GM12873 (cell line): ENCODE measurements around the gene HERPUD1.

Experiments used
- TF ChIP-seq, protein P1 (sequence below): IDR thresholded peaks from 2 replicates; pipeline ENCODE4 v1.5.1; 2012; ENCODE audit warnings: low read depth, mild to moderate bottlenecking, moderate library complexity, low read length, control low read depth; ENCODE audit not compliant: insufficient read depth; ENCODE audit errors: missing control alignments

The HERPUD1 gene

DNA sequence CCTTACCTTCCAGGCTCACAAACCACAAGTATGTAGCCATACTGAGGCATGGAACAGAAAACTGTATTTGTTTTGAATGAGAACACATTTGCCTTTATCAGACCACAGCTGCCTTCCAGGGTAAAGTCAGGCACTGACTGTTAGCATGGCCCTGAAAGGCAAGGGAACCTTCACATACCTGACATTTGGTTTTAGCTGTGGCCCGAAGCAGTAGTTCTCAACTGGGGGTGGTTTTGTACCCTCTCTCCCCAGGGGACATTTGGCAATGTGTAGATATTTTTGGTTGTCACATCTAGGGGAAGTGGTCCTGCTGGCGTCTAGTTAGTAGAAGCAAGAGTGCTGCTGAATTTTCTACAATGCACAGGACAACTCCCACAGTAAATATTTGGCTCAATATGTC lies 9.2 kb downstream of the HERPUD1 start:
- TF ChIP-seq, protein P1, sequence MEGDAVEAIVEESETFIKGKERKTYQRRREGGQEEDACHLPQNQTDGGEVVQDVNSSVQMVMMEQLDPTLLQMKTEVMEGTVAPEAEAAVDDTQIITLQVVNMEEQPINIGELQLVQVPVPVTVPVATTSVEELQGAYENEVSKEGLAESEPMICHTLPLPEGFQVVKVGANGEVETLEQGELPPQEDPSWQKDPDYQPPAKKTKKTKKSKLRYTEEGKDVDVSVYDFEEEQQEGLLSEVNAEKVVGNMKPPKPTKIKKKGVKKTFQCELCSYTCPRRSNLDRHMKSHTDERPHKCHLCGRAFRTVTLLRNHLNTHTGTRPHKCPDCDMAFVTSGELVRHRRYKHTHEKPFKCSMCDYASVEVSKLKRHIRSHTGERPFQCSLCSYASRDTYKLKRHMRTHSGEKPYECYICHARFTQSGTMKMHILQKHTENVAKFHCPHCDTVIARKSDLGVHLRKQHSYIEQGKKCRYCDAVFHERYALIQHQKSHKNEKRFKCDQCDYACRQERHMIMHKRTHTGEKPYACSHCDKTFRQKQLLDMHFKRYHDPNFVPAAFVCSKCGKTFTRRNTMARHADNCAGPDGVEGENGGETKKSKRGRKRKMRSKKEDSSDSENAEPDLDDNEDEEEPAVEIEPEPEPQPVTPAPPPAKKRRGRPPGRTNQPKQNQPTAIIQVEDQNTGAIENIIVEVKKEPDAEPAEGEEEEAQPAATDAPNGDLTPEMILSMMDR, result no peak

DNA sequence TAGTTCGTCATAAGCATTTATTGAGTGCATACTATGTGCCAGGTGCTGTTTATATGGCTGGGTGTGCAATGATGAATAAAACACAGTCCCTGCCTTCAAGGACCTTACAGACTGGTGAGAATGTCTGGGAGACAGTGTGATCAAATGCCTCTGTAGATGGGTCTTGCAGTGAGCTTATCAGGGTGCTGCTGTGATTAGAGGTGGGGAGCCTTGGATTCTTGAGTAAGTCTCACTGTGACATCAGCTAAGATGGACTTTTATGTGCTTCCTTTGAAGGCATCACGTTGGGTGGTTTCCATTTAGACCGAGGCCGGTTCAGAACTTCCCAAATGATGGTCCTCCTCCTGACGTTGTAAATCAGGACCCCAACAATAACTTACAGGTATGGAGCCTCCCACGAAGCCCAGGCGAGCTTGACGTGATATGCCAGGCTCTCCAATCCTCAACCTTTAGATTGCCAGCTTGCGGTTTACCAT lies 10.0 kb downstream of the HERPUD1 start:
- TF ChIP-seq, protein P1, result no peak

DNA sequence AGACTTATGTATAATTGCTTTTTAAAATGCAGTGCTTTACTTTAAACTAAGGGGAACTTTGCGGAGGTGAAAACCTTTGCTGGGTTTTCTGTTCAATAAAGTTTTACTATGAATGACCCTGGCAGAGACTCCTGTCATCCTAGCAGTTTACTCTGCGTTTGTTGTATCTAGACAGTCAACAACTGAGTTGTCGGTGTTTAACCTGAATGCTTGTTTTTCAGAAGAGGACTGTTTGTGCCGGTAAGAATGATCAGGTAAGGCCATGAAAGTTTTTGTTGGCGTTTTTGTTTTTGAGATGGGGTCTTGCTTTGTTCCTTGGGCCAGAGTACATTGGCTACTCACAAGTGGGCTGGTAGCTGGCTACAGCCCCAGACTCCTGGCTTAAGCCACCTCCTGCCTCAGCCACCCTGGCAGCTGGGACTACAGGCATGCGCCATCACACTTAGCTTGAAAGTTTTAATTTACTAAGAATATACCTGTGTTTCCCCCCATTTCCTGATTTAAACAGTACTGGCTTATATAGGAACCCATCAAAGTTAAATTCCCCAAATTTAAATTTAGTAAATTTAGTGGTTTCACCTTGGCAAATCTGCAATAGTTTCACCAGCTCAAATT lies 11.9 kb downstream of the HERPUD1 start:
- TF ChIP-seq, protein P1, result no peak

DNA sequence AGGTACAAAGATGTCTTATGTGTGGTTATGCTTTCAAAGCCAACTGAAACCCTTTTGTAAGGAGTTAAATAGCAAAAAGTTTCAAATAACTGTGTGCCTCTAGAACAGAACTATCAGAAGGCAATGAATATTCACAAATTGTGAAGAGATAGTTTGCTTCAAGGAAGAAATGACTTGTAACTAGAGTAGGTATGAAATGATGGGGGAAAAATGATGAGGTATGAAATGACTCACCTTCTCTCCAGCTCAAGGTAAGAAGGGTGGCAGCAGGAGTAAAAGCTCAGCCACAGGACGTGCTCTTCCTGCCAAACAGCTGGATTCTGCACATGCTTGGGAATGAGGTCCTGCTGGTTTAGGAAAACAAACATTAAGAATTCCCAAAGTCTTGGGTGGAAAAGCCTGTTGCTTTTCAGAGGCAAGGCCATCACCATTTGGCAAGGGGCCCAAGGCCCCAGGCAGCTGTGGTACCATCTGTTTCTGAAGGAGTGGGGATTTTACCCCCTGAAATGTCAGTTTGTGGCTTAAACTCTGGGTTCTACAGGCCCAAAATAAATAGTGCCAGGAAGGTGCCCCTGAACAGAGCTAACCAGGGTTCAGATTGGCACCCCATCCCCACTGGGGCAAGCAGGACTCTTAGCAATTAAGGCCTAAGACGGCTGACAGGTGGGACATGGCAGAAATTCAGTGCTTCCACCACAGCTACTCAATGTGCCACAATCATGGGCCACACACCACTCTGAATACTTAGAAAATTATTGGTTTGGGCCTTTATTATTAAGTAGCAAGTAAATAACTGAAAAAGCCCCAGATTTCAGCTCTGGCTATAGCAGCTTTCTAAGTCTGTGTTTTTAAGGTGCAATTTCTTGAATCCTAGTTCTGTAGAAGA lies 13.3 kb downstream of the HERPUD1 start:
- TF ChIP-seq, protein P1, result no peak

DNA sequence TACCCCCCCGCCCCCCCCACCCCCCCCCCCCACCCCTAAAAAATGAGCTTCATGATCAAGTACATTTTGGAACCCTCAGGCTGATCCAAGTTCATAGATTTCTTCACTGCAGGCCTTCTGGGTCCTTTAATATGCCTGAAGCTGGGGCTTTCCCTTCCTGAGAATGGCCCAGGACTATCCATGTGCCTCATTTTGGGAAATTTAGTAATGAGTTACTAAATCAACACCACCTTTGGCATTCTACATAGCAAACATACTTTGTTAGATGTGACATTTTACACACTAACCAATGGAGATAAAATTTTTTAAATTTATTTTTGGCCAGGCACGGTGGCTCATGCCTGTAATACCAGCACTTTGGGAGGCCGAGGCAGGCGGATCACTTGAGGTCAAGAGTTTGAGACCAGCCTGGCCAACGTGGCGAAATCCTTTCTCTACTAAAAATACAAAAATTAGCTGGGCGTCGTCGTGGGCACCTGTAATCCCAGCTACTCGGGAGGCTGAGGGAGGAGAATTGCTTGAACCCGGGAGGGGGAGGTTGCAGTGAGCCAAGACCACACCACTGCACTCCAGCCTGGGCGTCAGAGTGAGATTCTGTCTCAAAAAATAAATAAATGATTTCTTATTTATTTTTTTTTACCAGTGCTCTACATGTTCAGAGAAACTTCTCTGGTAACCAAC lies 14.0 kb downstream of the HERPUD1 start:
- TF ChIP-seq, protein P1, result no peak

DNA sequence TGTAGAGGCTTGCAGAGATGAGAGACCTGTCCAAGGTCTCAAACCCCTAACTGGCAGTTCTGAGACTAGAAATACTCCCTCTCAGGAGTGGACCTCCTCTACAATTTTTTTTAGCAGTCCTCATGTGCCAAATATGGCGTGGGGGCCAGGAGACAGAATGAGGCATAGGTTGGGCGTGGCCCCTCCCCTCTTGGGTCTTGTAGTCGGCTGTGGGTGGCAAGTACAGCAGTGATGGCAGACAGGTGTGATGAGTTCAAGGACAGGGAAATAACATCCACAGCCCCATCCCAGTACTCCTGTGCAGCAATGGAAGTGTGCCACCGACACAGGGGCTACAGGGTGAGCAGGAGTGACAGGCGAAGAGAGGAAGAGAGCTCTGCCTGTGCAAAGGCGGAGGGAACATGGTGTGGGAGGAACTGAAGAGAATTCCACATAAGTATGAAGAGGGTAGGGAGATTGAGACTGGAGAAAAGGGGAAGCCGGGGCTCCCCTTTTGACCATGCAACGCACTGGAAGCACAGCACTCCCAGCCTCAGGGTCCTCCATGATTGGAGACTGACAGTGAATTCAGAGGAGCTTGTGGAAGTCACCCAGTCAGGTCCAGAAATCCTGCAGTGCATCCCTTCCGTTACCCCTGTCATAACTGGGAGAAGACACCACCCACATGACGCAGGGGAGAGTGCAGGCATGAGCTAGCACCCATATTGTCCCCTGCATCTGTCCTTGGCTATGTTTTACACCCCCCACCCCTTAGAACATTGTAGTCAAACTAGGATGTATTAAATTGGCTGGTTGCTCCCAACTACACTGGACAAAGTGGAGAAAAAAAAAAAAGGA lies 15.0 kb downstream of the HERPUD1 start:
- TF ChIP-seq, protein P1, result no peak
